T-helper 22 cell (primary cell): ENCODE data around the gene NTN4.
"Not testable (repeated sequence)": the region's sequence is repeated elsewhere in the genome, so short reads cannot be mapped to it uniquely, and the experiment has no call there.

Source experiments
- DNase-seq: peaks from one replicate; pipeline ENCODE4 v3.0.0-alpha.2; 2020; ENCODE audit warnings: low read depth

Gene NTN4

GRCh38 chr12:95622879-95623278, 167.7 kb downstream of the NTN4 start:
- DNase-seq: no peak

DNA sequence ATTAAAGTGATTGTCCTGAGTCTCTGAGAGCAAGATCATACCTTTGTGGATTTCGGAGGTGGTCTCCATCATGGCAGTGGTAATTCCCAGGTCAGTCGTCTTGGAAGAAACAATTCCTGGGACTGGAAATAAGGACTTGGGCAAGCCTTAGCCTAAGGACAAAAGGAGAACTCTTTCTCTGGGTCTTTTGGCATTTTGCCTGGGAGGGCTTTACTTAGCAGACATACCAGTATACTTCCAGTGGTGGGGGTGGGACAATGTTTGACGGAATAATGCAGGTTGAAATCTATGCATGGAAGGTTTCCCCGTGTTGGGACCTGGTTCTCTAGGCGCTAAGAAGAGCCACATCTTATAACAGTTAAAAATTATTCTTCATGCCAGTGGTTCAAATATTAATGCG, 168.8 kb downstream of the NTN4 start:
- no peak for DNase-seq

GRCh38 chr12:95620171-95620570, 170.4 kb downstream of the NTN4 start:
- no peak for DNase-seq

- DNase-seq: not testable (repeated sequence)
Observed at GRCh38 chr12:95616470-95616869, 174.1 kb downstream of the NTN4 start.

GRCh38 chr12:95615749-95616148, 174.8 kb downstream of the NTN4 start:
- no peak for DNase-seq

- no peak for DNase-seq
Observed at GRCh38 chr12:95614390-95614982, 176.1 kb downstream of the NTN4 start.

DNA sequence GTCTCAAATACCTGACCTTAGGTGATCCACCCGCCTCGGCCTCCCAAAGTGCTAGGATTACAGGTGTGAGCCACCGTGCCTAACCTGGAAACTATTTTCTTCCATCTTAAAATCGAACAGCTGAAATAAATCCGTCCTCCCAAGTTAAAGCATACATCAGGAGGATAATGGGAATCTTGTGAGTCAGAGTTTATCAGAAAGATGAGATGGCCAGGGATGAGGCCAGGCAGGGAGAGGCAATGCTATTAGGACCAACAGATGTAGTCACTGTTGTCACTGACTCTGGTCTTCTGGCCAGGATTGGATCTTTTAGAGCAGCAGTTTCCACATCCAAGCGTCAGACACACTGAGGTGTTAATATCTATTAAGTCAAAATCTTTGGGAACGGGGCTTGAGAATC, 177.5 kb downstream of the NTN4 start:
- DNase-seq: no peak

DNA sequence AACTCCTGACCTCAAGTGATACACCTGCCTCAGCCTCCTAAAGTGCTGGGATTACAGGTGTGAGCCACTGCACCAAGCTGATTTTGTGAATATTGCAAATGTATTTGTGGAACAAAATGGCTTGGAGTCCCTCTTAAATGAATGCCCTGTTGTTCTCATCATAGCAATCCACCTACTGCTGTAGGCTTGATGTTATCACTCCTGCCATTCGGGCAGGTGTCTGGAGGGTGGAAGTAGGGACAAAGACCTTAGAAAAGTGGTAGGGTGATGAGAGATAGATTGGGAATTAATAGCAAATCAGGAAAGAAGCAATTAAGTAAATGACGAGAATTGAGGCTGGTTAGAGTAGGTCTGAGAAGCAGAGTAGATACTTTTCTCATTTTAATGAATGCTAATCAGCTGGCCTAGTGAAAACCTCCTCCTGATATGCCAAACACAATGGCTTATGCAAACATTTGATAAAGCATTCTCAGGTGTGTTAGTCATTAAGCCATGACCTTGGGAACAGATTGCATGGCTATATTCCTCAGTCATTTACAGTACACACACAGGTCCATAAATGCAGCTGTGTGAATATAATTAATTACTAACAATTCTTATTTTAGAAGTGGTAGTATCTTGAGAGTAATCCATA, 178.8 kb downstream of the NTN4 start:
- no peak for DNase-seq

GRCh38 chr12:95608252-95609033, 182.1 kb downstream of the NTN4 start:
- no peak for DNase-seq
